ENCODE measurements around the gene KIAA0825.

The KIAA0825 gene

DNA sequence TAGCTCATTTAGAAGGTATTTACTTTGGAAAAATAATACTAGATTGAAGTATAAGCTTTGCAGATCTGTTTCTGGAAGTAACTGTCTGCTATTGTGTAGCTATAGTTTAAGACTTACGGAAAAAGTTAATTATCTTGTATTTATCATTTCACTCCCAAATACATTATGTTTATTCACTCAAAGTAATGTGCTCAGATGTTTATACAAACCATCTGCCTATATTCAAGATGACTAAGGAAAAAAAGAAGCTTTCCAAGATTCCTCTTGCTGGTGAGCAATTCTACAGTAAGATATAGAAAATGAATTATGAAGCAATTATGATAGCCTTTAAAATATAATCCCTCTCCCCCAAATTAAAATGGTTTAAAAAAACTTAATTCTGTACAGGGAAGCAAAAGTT, 137.9 kb downstream of the KIAA0825 start:
- TF ChIP-seq, protein P1, sequence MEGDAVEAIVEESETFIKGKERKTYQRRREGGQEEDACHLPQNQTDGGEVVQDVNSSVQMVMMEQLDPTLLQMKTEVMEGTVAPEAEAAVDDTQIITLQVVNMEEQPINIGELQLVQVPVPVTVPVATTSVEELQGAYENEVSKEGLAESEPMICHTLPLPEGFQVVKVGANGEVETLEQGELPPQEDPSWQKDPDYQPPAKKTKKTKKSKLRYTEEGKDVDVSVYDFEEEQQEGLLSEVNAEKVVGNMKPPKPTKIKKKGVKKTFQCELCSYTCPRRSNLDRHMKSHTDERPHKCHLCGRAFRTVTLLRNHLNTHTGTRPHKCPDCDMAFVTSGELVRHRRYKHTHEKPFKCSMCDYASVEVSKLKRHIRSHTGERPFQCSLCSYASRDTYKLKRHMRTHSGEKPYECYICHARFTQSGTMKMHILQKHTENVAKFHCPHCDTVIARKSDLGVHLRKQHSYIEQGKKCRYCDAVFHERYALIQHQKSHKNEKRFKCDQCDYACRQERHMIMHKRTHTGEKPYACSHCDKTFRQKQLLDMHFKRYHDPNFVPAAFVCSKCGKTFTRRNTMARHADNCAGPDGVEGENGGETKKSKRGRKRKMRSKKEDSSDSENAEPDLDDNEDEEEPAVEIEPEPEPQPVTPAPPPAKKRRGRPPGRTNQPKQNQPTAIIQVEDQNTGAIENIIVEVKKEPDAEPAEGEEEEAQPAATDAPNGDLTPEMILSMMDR (IDR thresholded peaks at IDR 0.05; ENCODE audit: low read depth, low read length): no peak
- DNase-seq (ENCODE audit: extremely low read depth, low read depth): no peak

DNA sequence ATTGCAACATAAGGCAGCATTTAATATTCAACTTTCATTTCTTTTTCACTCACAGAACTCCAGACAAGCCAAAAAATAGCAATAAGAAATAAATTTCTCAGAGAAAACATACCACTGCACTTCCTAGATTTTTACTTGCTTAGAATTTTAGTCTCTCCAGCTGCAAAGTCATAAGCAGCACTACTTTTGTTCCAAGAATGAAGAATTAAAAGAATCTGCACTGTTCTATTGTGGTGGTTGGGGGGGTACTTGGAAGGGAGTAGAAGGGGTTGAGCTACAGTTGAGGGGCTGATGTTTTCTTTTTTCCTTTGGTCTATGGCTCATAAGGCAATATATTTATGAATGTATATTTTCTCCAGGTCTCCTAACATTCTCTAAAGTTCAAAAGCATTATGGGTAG, 144.5 kb downstream of the KIAA0825 start:
- DNase-seq (ENCODE audit: extremely low read depth, low read depth): no peak

DNA sequence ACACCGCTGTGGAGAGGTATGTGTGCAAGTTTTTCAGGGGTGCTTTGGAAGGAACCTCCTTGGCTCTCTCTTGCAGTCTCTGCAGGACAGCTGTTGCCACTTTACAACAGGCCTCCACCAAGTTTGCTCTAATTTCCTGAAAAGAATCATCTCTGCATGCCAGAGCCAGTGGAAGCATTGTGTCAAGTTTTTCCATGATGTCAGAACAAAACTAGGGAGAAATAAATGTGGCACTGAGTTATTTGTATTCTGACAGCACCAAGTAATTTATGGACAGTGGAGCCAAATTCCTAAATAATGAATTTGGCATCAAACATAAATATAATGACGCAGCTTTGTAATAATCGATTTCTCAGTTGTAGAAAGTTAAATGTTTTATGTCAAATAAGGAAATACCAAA, 146.9 kb downstream of the KIAA0825 start:
- no peak for DNase-seq (ENCODE audit: extremely low read depth, low read depth)
- TF ChIP-seq, protein P1 (IDR thresholded peaks at IDR 0.05; ENCODE audit: low read depth, low read length): no peak

More for the DNA sequence above, 144.5 kb downstream of the KIAA0825 start:
- TF ChIP-seq, protein P1 (IDR thresholded peaks at IDR 0.05; ENCODE audit: low read depth, low read length): no peak

DNA sequence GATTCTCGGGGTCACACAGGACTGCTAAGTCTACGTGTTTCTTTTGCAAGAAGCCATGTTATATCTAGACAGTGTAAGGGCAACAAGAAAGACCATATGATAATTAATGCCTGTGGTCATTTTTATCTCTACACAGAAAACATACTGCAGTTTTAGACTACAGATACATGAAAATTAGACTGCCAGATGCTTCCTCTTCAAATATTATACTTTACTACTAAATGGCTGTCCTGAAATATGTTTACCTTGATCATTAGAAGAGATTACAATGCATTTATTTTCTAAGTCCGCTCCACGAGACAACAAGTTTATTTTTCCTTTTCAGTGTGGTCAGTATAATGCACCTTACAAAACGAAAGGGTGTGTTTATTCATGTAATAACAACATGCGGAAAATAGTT, 147.6 kb downstream of the KIAA0825 start:
- DNase-seq (ENCODE audit: extremely low read depth, low read depth): no peak
- TF ChIP-seq, protein P1 (IDR thresholded peaks at IDR 0.05; ENCODE audit: low read depth, low read length): no peak

DNA sequence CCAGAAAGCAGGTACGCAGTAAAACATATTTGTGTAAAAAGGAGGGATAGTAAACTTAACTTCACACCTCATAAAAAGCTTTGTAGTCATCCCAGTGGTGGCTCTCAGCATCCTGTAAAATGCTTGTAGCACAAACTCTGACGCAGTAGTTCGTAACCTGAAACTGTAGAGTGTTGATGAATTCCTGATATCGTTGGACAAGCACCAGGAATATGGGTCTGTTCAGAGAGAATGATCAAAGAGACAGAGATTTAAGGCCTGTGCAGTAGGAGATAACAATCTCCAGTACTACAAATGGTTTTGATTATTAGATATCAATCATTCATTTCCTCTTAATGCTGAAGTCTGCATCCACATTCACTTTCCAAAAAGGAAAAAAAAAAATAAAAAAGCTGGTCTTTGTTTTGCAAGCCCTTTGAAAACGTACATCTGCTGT, 148.5 kb downstream of the KIAA0825 start:
- DNase-seq (ENCODE audit: extremely low read depth, low read depth): peak; percentile 39
- TF ChIP-seq, protein P1 (IDR thresholded peaks at IDR 0.05; ENCODE audit: low read depth, low read length): no peak

DNA sequence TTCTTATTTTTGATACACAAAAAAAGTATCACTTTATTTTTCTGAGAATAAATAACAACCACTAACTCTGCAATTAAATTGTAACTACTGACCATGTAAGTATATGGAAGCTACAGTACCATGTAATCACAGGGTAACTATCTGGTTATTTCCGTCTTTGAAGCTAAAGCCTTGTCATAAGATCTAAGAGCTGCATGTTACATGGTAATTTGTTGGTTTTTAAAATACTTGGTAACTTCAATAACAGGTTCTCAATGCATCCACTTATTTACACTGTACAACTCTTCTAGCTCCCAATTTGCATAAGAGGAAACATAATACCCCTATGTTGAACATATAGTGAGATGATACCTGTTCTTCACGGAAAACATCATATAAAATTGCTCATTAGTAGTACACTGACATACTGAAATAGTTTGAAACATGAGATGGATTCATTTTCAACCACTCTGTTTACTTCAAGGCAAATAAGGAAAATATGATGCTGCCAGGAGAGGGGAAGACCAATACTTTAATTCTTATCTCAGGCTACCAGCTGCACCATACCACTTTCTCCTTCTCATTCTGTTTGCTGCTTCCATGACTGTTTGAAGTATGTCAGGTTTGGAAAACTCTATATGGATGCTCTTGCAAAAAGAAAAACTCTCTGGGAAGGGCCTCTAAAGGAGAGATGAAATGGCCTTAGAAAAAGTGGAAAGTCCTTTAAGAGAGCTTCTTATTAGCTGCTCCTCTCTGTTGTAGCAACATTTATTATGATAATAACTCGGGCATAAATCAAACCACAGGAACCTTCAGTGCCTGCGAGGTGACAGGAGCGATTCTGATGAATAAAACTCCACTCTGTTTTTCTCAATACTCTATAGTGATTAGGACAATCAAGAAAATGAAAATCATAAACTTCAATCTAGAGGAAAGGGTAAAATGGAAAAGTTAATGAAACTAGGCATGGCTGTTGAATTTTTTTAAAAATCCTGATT, 150.2 kb downstream of the KIAA0825 start:
- TF ChIP-seq, protein P1 (IDR thresholded peaks at IDR 0.05; ENCODE audit: low read depth, low read length): no peak
- no peak for DNase-seq (ENCODE audit: extremely low read depth, low read depth)

DNA sequence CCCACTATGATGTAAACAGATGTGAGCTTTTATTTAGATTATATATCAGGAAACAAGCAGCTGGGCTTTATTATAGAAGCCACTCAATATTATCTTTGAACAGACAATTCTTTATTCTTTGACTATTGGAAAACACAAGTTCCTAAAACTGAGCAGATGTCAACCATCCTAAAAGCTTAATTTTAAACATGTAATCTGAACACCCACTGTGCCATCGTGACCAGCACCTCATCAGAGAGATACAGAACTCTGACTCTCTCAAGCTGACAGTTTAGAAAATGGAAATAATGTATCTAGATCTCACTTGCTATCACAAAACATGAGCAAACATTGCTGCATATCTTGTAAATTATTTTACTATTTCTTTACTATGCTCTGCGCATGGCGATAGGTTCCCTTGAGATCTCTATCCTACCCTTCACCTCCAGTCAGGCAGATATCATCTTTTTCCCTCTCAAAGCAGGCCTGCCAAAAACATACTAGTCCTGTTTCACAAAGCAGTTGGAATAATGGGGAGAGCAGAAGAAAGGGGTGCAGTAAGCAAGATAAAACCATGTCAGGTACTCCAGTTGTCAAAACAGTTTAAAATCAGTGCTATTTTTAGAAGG, 151.0 kb downstream of the KIAA0825 start:
- DNase-seq (ENCODE audit: extremely low read depth, low read depth): no peak

More for the DNA sequence above, 151.0 kb downstream of the KIAA0825 start:
- TF ChIP-seq, protein P1 (IDR thresholded peaks at IDR 0.05; ENCODE audit: low read depth, low read length): no peak
